WTC11 (cell line): Measurements from ENCODE around the gene LRRC10B. TPM values are rescaled to one million over a fixed set of nuclear protein-coding genes. Genes with fewer than 3 reads are reported as not detected.
"Not testable (repeated sequence)": the region's sequence is repeated elsewhere in the genome, so short reads cannot be mapped to it uniquely, and the experiment has no call there.

Experiments
- ATAC-seq: fragments of 200-7000 bp; cut with Tn5 transposase; 2 replicates; pipeline ENCODE4 v1.10.0; 2021; ENCODE audit warnings: mild to moderate bottlenecking, moderate library complexity
- CTCF ChIA-PET: fragments of 300-600 bp; sonication (Branson Sonifier 250); formaldehyde crosslinking; loops from one replicate; lab custom pipeline; 2021; ENCODE audit warnings: antibody characterized with exemption; lab: Charles Lee
- POLR2A ChIA-PET: fragments of 350-600 bp; sonication (Branson Sonifier 250); formaldehyde crosslinking; loops from one replicate; lab custom pipeline; 2021; ENCODE audit warnings: antibody characterized with exemption; lab: Charles Lee
- DNase-seq: peaks from one replicate; pipeline ENCODE4 v3.0.0; 2021; ENCODE audit warnings: low spot score
- H3K27ac Mint-ChIP-seq: 2 replicates; pipeline ENCODE4 v1.8.0; 2021; ENCODE audit warnings: mixed read lengths
- H3K27me3 Mint-ChIP-seq: 2 replicates; pipeline ENCODE4 v1.8.0; 2021; ENCODE audit warnings: low read depth, mild to moderate bottlenecking, moderate library complexity, mixed read lengths
- H3K36me3 Mint-ChIP-seq: 2 replicates; pipeline ENCODE4 v1.8.0; 2021; ENCODE audit warnings: mixed read lengths
- H3K4me1 Mint-ChIP-seq: 2 replicates; pipeline ENCODE4 v1.8.0; 2022; ENCODE audit warnings: mixed read lengths
- H3K4me3 Mint-ChIP-seq: 2 replicates; pipeline ENCODE4 v1.8.0; 2021; ENCODE audit warnings: mild to moderate bottlenecking, moderate library complexity, mixed read lengths
- H3K9me3 Mint-ChIP-seq: 2 replicates; pipeline ENCODE4 v1.8.0; 2021; ENCODE audit warnings: mixed read lengths
- ATF1 ChIP-seq: sonication (generic); formaldehyde crosslinking; IDR thresholded peaks from 2 replicates; pipeline ENCODE4 v1.8.1; 2023; ENCODE audit warnings: mild to moderate bottlenecking, moderate library complexity, missing genetic modification reagents
- CREM ChIP-seq: sonication (generic); formaldehyde crosslinking; IDR thresholded peaks from 2 replicates; pipeline ENCODE4 v1.8.1; 2022; ENCODE audit warnings: mild to moderate bottlenecking, missing genetic modification reagents, moderate library complexity
- E2F4 ChIP-seq: sonication (generic); formaldehyde crosslinking; IDR thresholded peaks from 2 replicates; pipeline ENCODE4 v1.8.1; 2022; ENCODE audit warnings: low read depth, mild to moderate bottlenecking, moderate library complexity, missing genetic modification reagents, borderline replicate concordance
- ELF4 ChIP-seq: sonication (generic); formaldehyde crosslinking; IDR thresholded peaks from 2 replicates; pipeline ENCODE4 v1.8.1; 2022; ENCODE audit warnings: low read depth, mild to moderate bottlenecking, moderate library complexity, missing genetic modification reagents
- EMX1 ChIP-seq: fragments of 250-450 bp; sonication (Bioruptor Pico); IDR thresholded peaks from 2 replicates; pipeline ENCODE4 v1.8.0; 2021; ENCODE audit warnings: mild to moderate bottlenecking
- HMGA2 ChIP-seq: fragments of 250-450 bp; sonication (Bioruptor Pico); IDR thresholded peaks from 2 replicates; pipeline ENCODE4 v1.4.0; 2021; ENCODE audit warnings: mild to moderate bottlenecking, moderate library complexity
- MXD4 ChIP-seq: fragments of 250-450 bp; sonication (Bioruptor Pico); IDR thresholded peaks from 2 replicates; pipeline ENCODE4 v1.8.0; 2021; ENCODE audit warnings: mild to moderate bottlenecking, moderate library complexity, borderline replicate concordance
- OVOL2 ChIP-seq: fragments of 250-450 bp; sonication (Bioruptor Pico); IDR thresholded peaks from 2 replicates; pipeline ENCODE4 v1.9.0; 2021; ENCODE audit warnings: mild to moderate bottlenecking, borderline replicate concordance
- RORB ChIP-seq: fragments of 250-450 bp; sonication (Bioruptor Pico); IDR thresholded peaks from 2 replicates; pipeline ENCODE4 v1.9.0; 2021; ENCODE audit warnings: mild to moderate bottlenecking
- SP1 ChIP-seq: sonication (generic); formaldehyde crosslinking; conservative IDR thresholded peaks from 2 replicates; pipeline ENCODE4 v1.8.1; 2022; ENCODE audit warnings: missing genetic modification reagents
- TEAD1 ChIP-seq: sonication (generic); formaldehyde crosslinking; IDR thresholded peaks from 2 replicates; pipeline ENCODE4 v1.8.0; 2022; ENCODE audit warnings: mild to moderate bottlenecking, missing genetic modification reagents
- ZNF138 ChIP-seq: sonication (generic); formaldehyde crosslinking; conservative IDR thresholded peaks from 2 replicates; pipeline ENCODE4 v1.8.1; 2022; ENCODE audit warnings: mild to moderate bottlenecking, moderate library complexity, missing genetic modification reagents
- ZNF219 ChIP-seq: sonication (generic); formaldehyde crosslinking; IDR thresholded peaks from 2 replicates; pipeline ENCODE4 v1.8.0; 2023; ENCODE audit warnings: missing genetic modification reagents, mild to moderate bottlenecking, borderline replicate concordance
- ZNF232 ChIP-seq: sonication (generic); formaldehyde crosslinking; IDR thresholded peaks from 2 replicates; pipeline ENCODE4 v1.8.0; 2022; ENCODE audit warnings: mild to moderate bottlenecking, missing genetic modification reagents
- ZNF423 ChIP-seq: fragments of 250-450 bp; sonication (Bioruptor Pico); IDR thresholded peaks from 2 replicates; pipeline ENCODE4 v2.1.2; 2022; ENCODE audit warnings: mild to moderate bottlenecking, moderate library complexity
- ZNF425 ChIP-seq: fragments of 250-450 bp; sonication (Bioruptor Pico); conservative IDR thresholded peaks from 2 replicates; pipeline ENCODE4 v1.9.0; 2021; ENCODE audit warnings: mild to moderate bottlenecking
- total RNA-seq: library from RNA; stranded (reverse); gene quantifications from 3 replicates; pipeline ENCODE4 v1.2.3, GENCODE V29; 2021
- TF ChIP-seq, protein P1 (sequence below): fragments of 200-600 bp; IDR thresholded peaks from 2 replicates; pipeline ENCODE4 v1.8.0; 2022; ENCODE audit warnings: antibody characterized with exemption
- TF ChIP-seq, protein P2 (sequence below): sonication (generic); formaldehyde crosslinking; IDR thresholded peaks from 2 replicates; pipeline ENCODE4 v1.8.1; 2022; ENCODE audit warnings: low read depth, missing genetic modification reagents, borderline replicate concordance
- TF ChIP-seq, protein P3 (sequence below): sonication (generic); formaldehyde crosslinking; IDR thresholded peaks from 2 replicates; pipeline ENCODE4 v1.8.0; 2023; ENCODE audit warnings: missing genetic modification reagents
- TF ChIP-seq, protein P4 (sequence below): sonication (generic); formaldehyde crosslinking; IDR thresholded peaks from 2 replicates; pipeline ENCODE4 v1.8.1; 2022; ENCODE audit warnings: mild to moderate bottlenecking, missing genetic modification reagents, moderate library complexity, borderline replicate concordance

LRRC10B gene
- total RNA-seq, 1 experiment from 2014 or later, result 1.5 TPM

DNA sequence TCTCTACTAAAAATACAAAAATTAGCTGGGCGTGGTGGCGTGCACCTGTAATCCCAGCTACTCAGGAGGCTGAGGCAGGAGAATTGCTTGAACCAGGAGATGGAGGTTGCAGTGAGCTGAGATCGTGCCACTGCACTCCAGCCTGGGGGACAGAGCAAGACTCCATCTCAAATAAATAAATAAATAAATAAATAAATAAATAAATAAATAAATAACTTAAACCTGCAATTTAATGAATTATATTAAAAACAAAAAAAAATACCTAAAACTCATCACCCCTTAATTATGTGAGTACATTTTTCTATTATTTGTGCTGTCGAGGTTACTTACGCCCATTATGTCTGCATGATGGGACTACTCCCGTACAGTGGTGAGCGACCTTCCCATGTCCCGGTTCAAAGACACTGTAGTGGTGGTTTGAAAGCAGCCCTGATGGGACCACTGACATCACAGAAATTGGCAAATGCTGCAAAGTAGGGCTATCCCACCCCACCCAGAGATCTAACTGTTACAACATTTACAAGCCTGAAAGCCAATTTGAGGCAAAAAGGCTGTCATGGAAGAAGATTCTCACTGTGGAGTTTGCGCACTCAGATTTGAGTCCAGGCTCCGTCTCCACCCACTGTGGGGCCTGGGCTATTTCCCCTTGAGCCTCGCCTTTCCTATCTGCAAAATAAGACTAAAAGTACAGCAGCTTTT is 29.0 kb upstream of the LRRC10B start:
- H3K36me3 Mint-ChIP-seq, H3K4me3 Mint-ChIP-seq, DNase-seq, H3K9me3 Mint-ChIP-seq, H3K27me3 Mint-ChIP-seq, POLR2A ChIA-PET: not testable (repeated sequence)
- H3K4me1 Mint-ChIP-seq, result peaks cover 32% of the 10 kb centered on the region
- CTCF ChIA-PET, result interaction anchor here (0.8 to 5.9 kb wide), 15 partner anchors 10 to 254 kb away, joined by 3 to 149 read pairs (median 19); partner anchors contain the start of gene LRRC10B
- TF ChIP-seq HMGA2 (CRISPR knock-in tag), result peak; percentile 75; the same call in 1 of the 2 replicates
- TF ChIP-seq, all 79 proteins: peak for 1; not testable (repeated sequence) for 78
- not testable (repeated sequence) for ATAC-seq, H3K27ac Mint-ChIP-seq

- Mint-ChIP-seq H3K27ac (0 out of 2 replicates have a peak overlapping the region, but pooled peaks have one; percentile 8), H3K27me3 (peaks cover 6% of the 10 kb centered on the region; the same call in 1 of the 2 replicates), H3K36me3 (no peaks in the 10 kb centered on the region), H3K9me3 (no peaks in the 10 kb centered on the region), H3K4me3 (no peak overlapping the region), H3K4me1 (peaks cover 32% of the 10 kb centered on the region)
- ChIA-PET CTCF (interaction anchor here (0.7 to 11.7 kb wide), 17 partner anchors 11 to 267 kb away, joined by 3 to 552 read pairs (median 8); partner anchors contain the start of gene LRRC10B), POLR2A (no interaction called here)
- no peak for TF ChIP-seq E2F4 (CRISPR knock-in tag)
- TF ChIP-seq ZNF232 (CRISPR knock-in tag), result no peak
- TF ChIP-seq SP1, result no peak
- TF ChIP-seq, protein P1, sequence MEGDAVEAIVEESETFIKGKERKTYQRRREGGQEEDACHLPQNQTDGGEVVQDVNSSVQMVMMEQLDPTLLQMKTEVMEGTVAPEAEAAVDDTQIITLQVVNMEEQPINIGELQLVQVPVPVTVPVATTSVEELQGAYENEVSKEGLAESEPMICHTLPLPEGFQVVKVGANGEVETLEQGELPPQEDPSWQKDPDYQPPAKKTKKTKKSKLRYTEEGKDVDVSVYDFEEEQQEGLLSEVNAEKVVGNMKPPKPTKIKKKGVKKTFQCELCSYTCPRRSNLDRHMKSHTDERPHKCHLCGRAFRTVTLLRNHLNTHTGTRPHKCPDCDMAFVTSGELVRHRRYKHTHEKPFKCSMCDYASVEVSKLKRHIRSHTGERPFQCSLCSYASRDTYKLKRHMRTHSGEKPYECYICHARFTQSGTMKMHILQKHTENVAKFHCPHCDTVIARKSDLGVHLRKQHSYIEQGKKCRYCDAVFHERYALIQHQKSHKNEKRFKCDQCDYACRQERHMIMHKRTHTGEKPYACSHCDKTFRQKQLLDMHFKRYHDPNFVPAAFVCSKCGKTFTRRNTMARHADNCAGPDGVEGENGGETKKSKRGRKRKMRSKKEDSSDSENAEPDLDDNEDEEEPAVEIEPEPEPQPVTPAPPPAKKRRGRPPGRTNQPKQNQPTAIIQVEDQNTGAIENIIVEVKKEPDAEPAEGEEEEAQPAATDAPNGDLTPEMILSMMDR, result no peak
- TF ChIP-seq RORB (CRISPR knock-in tag), result no peak
- no peak for TF ChIP-seq ZNF425 (CRISPR knock-in tag)
- TF ChIP-seq, protein P2, sequence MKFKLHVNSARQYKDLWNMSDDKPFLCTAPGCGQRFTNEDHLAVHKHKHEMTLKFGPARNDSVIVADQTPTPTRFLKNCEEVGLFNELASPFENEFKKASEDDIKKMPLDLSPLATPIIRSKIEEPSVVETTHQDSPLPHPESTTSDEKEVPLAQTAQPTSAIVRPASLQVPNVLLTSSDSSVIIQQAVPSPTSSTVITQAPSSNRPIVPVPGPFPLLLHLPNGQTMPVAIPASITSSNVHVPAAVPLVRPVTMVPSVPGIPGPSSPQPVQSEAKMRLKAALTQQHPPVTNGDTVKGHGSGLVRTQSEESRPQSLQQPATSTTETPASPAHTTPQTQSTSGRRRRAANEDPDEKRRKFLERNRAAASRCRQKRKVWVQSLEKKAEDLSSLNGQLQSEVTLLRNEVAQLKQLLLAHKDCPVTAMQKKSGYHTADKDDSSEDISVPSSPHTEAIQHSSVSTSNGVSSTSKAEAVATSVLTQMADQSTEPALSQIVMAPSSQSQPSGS (CRISPR knock-in tag), result no peak
- no peak for TF ChIP-seq ZNF138 (CRISPR knock-in tag)
- TF ChIP-seq, protein P3, sequence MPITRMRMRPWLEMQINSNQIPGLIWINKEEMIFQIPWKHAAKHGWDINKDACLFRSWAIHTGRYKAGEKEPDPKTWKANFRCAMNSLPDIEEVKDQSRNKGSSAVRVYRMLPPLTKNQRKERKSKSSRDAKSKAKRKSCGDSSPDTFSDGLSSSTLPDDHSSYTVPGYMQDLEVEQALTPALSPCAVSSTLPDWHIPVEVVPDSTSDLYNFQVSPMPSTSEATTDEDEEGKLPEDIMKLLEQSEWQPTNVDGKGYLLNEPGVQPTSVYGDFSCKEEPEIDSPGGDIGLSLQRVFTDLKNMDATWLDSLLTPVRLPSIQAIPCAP (CRISPR knock-in tag), result no peak
- ATAC-seq (no peak), DNase-seq (no peak)
These were observed 28.1 kb upstream of the LRRC10B start for GRCh38 chr11:61480261-61480993.

GRCh38 chr11:61480994-61481335 is 27.6 kb upstream of the LRRC10B start:
- H3K4me1 Mint-ChIP-seq, result peaks cover 32% of the 10 kb centered on the region
- no peaks in the 10 kb centered on the region for H3K36me3 Mint-ChIP-seq
- H3K27ac Mint-ChIP-seq, result no peak overlapping the region
- H3K9me3 Mint-ChIP-seq, result no peaks in the 10 kb centered on the region
- H3K27me3 Mint-ChIP-seq, result peaks cover 6% of the 10 kb centered on the region; the same call in 1 of the 2 replicates
- peak; percentile 70 for ATAC-seq
- DNase-seq, result peak; percentile 87
- ChIA-PET CTCF (interaction anchor here (0.7 to 11.7 kb wide), 18 partner anchors 11 to 266 kb away, joined by 3 to 552 read pairs (median 7); partner anchors contain the start of gene LRRC10B), POLR2A (no interaction called here)
- H3K4me3 Mint-ChIP-seq, result no peak overlapping the region
- TF ChIP-seq CREM (CRISPR knock-in tag), result no peak
- no peak for TF ChIP-seq ATF1 (CRISPR knock-in tag)
- no peak for TF ChIP-seq HMGA2 (CRISPR knock-in tag)
- TF ChIP-seq ELF4 (CRISPR knock-in tag), result no peak
- no peak for TF ChIP-seq MXD4 (CRISPR knock-in tag)
- TF ChIP-seq ZNF423, result no peak
- no peak for TF ChIP-seq EMX1
- TF ChIP-seq TEAD1 (CRISPR knock-in tag), result no peak
- TF ChIP-seq, protein P4, sequence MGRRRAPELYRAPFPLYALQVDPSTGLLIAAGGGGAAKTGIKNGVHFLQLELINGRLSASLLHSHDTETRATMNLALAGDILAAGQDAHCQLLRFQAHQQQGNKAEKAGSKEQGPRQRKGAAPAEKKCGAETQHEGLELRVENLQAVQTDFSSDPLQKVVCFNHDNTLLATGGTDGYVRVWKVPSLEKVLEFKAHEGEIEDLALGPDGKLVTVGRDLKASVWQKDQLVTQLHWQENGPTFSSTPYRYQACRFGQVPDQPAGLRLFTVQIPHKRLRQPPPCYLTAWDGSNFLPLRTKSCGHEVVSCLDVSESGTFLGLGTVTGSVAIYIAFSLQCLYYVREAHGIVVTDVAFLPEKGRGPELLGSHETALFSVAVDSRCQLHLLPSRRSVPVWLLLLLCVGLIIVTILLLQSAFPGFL (CRISPR knock-in tag), result no peak
- no peak for TF ChIP-seq ZNF219 (CRISPR knock-in tag)
- no peak for TF ChIP-seq OVOL2 (CRISPR knock-in tag)
